ENCODE measurements around the gene KLHDC8A. TPM values are rescaled to one million over a fixed set of nuclear protein-coding genes. Genes with fewer than 3 reads are reported as not detected.
"Not testable (repeated sequence)": the region's sequence is repeated elsewhere in the genome, so short reads cannot be mapped to it uniquely, and the experiment has no call there.

Gene KLHDC8A
- total RNA-seq (2021; ENCODE audit: unreplicated experiment) (0.49 TPM), Bru-seq, nascent RNA (percentile 14 among the genes with signal in this experiment), BruChase-seq, experiment 1, labeled RNA remaining after a 6-hour chase (percentile 20 among the genes with signal in this experiment), BruChase-seq, experiment 2, labeled RNA remaining after a 2-hour chase (percentile 23 among the genes with signal in this experiment)
- polyA plus RNA-seq (2012): 0.17 TPM in 2 replicates
- long read RNA-seq: 0 reads

- RAD21 ChIA-PET (ENCODE audit: low non-redundant PET in 1 of 2, low total read pairs in 2 of 2, uncharacterized antibody in 2 of 2, unreplicated experiment in 2 of 2): no interaction called here
- no peak within 1 kb of the TSS for H3K4me2 ChIP-seq (ENCODE audit: low read length)
- no peaks in the 10 kb centered on the region for H3K36me3 ChIP-seq (ENCODE audit: control insufficient read depth in 1 of 2, insufficient read depth in 2 of 2, low read length in 2 of 2)
- no peaks in the 10 kb centered on the region for H4K20me1 ChIP-seq (ENCODE audit: insufficient read depth)
- no peak within 1 kb of the TSS for H3K4me3 ChIP-seq (replicated peaks in 1 of 2; ENCODE audit: low read depth in 1 of 2, low read length in 2 of 2)
- CTCF ChIA-PET: no interaction called here
- BruUV-seq (replicated peaks): no TSS peak
- no peaks in the 10 kb centered on the region for H3K9me3 ChIP-seq (ENCODE audit: control insufficient read depth in 1 of 2, insufficient read depth in 1 of 2, low read depth in 1 of 2, low read length in 2 of 2)
- peaks cover 2 to 18% of the 10 kb centered on the region in 2 experiments; a peak in 3 of 4 replicates for H3K4me1 ChIP-seq (ENCODE audit: control insufficient read depth in 1 of 2, insufficient read depth in 2 of 2, low read length in 2 of 2)
- TF ChIP-seq ZNF274 (IDR thresholded peaks at IDR 0.05; ENCODE audit: low read depth, low read length): no peak
- TF ChIP-seq EZH2 (IDR thresholded peaks at IDR 0.05): no peak
- no peak for TF ChIP-seq RAD21 (IDR thresholded peaks at IDR 0.05; ENCODE audit: low read depth)
- TF ChIP-seq MAX (IDR thresholded peaks at IDR 0.05): no peak
- TF ChIP-seq, protein P1, sequence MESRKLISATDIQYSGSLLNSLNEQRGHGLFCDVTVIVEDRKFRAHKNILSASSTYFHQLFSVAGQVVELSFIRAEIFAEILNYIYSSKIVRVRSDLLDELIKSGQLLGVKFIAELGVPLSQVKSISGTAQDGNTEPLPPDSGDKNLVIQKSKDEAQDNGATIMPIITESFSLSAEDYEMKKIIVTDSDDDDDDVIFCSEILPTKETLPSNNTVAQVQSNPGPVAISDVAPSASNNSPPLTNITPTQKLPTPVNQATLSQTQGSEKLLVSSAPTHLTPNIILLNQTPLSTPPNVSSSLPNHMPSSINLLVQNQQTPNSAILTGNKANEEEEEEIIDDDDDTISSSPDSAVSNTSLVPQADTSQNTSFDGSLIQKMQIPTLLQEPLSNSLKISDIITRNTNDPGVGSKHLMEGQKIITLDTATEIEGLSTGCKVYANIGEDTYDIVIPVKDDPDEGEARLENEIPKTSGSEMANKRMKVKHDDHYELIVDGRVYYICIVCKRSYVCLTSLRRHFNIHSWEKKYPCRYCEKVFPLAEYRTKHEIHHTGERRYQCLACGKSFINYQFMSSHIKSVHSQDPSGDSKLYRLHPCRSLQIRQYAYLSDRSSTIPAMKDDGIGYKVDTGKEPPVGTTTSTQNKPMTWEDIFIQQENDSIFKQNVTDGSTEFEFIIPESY (IDR thresholded peaks at IDR 0.05; ENCODE audit: extremely low read depth, insufficient replicate concordance, low read length): no peak
- TF ChIP-seq SIN3A (IDR thresholded peaks at IDR 0.05; ENCODE audit: low read depth): no peak
- TF ChIP-seq, protein P2, sequence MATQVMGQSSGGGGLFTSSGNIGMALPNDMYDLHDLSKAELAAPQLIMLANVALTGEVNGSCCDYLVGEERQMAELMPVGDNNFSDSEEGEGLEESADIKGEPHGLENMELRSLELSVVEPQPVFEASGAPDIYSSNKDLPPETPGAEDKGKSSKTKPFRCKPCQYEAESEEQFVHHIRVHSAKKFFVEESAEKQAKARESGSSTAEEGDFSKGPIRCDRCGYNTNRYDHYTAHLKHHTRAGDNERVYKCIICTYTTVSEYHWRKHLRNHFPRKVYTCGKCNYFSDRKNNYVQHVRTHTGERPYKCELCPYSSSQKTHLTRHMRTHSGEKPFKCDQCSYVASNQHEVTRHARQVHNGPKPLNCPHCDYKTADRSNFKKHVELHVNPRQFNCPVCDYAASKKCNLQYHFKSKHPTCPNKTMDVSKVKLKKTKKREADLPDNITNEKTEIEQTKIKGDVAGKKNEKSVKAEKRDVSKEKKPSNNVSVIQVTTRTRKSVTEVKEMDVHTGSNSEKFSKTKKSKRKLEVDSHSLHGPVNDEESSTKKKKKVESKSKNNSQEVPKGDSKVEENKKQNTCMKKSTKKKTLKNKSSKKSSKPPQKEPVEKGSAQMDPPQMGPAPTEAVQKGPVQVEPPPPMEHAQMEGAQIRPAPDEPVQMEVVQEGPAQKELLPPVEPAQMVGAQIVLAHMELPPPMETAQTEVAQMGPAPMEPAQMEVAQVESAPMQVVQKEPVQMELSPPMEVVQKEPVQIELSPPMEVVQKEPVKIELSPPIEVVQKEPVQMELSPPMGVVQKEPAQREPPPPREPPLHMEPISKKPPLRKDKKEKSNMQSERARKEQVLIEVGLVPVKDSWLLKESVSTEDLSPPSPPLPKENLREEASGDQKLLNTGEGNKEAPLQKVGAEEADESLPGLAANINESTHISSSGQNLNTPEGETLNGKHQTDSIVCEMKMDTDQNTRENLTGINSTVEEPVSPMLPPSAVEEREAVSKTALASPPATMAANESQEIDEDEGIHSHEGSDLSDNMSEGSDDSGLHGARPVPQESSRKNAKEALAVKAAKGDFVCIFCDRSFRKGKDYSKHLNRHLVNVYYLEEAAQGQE (IDR thresholded peaks at IDR 0.05; ENCODE audit: low read depth): no peak
- TF ChIP-seq TCF7L2 (IDR thresholded peaks at IDR 0.05; ENCODE audit: borderline replicate concordance, extremely low read depth, insufficient read depth, insufficient read length): no peak
- TF ChIP-seq FOSL1 (IDR thresholded peaks at IDR 0.05; ENCODE audit: low read depth): no peak
- TF ChIP-seq SRF (IDR thresholded peaks at IDR 0.05; ENCODE audit: low read depth): no peak
- TF ChIP-seq POLR2A (IDR thresholded peaks at IDR 0.05; ENCODE audit: borderline replicate concordance, extremely low read depth, insufficient read depth, insufficient read length): no peak
- TF ChIP-seq, protein P3, sequence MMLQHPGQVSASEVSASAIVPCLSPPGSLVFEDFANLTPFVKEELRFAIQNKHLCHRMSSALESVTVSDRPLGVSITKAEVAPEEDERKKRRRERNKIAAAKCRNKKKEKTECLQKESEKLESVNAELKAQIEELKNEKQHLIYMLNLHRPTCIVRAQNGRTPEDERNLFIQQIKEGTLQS (IDR thresholded peaks at IDR 0.05): no peak
- TF ChIP-seq CEBPB (IDR thresholded peaks at IDR 0.05; ENCODE audit: low read depth): no peak
- no peak for ATAC-seq
- POLR2A ChIA-PET: no interaction called here
- no peaks in the 10 kb centered on the region; the same call in 1 of the 2 replicates for H3K9me2 ChIP-seq (ENCODE audit: insufficient read depth)
- no peak within 1 kb of the TSS for H2AFZ ChIP-seq (ENCODE audit: low read depth, low read length, poor library complexity, severe bottlenecking)
- H3K79me2 ChIP-seq (ENCODE audit: insufficient read depth, low read length): no peaks in the 10 kb centered on the region
- intact Hi-C loops (cut with micrococcal nuclease): no loop called here
- no peaks in the 10 kb centered on the region for H3K27me3 ChIP-seq (ENCODE audit: insufficient read depth, low read length)
- no peak within 1 kb of the TSS for H3K9ac ChIP-seq (ENCODE audit: low read length)
- DNase-seq (ENCODE audit: low read depth, low spot score): no peak
- H3K27ac ChIP-seq (ENCODE audit: low read depth, low read length): no peak within 1 kb of the TSS
These were observed at the start of gene KLHDC8A for GRCh38 chr1:205356440-205357139. Gene KLHDC8A, minus strand, starts transcription at chr1:205356922. Its CDS starts 13,318 bp downstream, at chr1:205343604.

- H3K9me2 ChIP-seq (ENCODE audit: insufficient read depth); BruUV-seq (replicated peaks); H3K9ac ChIP-seq (ENCODE audit: low read length); H4K20me1 ChIP-seq (ENCODE audit: insufficient read depth); POLR2A ChIA-PET; CTCF ChIA-PET; H3K27me3 ChIP-seq (ENCODE audit: insufficient read depth, low read length); H2AFZ ChIP-seq (ENCODE audit: low read depth, low read length, poor library complexity, severe bottlenecking); H3K27ac ChIP-seq (ENCODE audit: low read depth, low read length); H3K4me2 ChIP-seq (ENCODE audit: low read length); intact Hi-C loops (cut with micrococcal nuclease); RAD21 ChIA-PET (ENCODE audit: low non-redundant PET in 1 of 2, low total read pairs in 2 of 2, uncharacterized antibody in 2 of 2, unreplicated experiment in 2 of 2); H3K4me3 ChIP-seq (replicated peaks in 1 of 2; ENCODE audit: low read depth in 1 of 2, low read length in 2 of 2); H3K36me3 ChIP-seq (ENCODE audit: control insufficient read depth in 1 of 2, insufficient read depth in 2 of 2, low read length in 2 of 2); H3K9me3 ChIP-seq (ENCODE audit: control insufficient read depth in 1 of 2, insufficient read depth in 1 of 2, low read depth in 1 of 2, low read length in 2 of 2); H3K4me1 ChIP-seq (ENCODE audit: control insufficient read depth in 1 of 2, insufficient read depth in 2 of 2, low read length in 2 of 2); ATAC-seq; DNase-seq (ENCODE audit: low read depth, low spot score); H3K79me2 ChIP-seq (ENCODE audit: insufficient read depth, low read length): not testable (repeated sequence)
These were observed 49.5 kb upstream of the KLHDC8A start for GRCh38 chr1:205406252-205406651.
